Endodermal cell (in vitro differentiated cells): ENCODE data around the gene SLC6A8. TPM values are rescaled to one million over a fixed set of nuclear protein-coding genes. Genes with fewer than 3 reads are reported as not detected.

Source experiments
- DNase-seq: peaks from one replicate; pipeline ENCODE4 v3.0.0-alpha.2; 2017
- H3K27ac ChIP-seq: 2 replicates; pipeline ENCODE4 v1.5.1; 2013; ENCODE audit warnings: mild to moderate bottlenecking, low read depth, low read length, moderate library complexity
- H3K27me3 ChIP-seq: 2 replicates; pipeline ENCODE4 v1.6.1; 2013; ENCODE audit warnings: mild to moderate bottlenecking, low read length, moderate library complexity; ENCODE audit not compliant: insufficient read depth, control insufficient read depth, poor library complexity, severe bottlenecking
- H3K36me3 ChIP-seq: 2 replicates; pipeline ENCODE4 v1.7.0; 2013; ENCODE audit warnings: mild to moderate bottlenecking, low read length, moderate library complexity; ENCODE audit not compliant: control insufficient read depth, insufficient read depth
- H3K4me1 ChIP-seq: one replicate; pipeline ENCODE4 v1.7.0; 2013; ENCODE audit warnings: low read length; ENCODE audit not compliant: control insufficient read depth, insufficient read depth
- H3K4me3 ChIP-seq: 2 replicates; pipeline ENCODE4 v1.5.1; 2013; ENCODE audit warnings: mild to moderate bottlenecking, low read length, moderate library complexity
- H3K9ac ChIP-seq: 2 replicates; pipeline ENCODE4 v1.6.1; 2013; ENCODE audit warnings: mild to moderate bottlenecking, low read length, moderate library complexity; ENCODE audit not compliant: poor library complexity, severe bottlenecking; ENCODE audit errors: extremely low read depth
- H3K9me3 ChIP-seq: 2 replicates; pipeline ENCODE4 v1.6.1; 2013; ENCODE audit warnings: mild to moderate bottlenecking, low read length, moderate library complexity; ENCODE audit not compliant: control insufficient read depth
- H3K27ac Mint-ChIP-seq: 2 replicates; pipeline ENCODE4 v1.8.0; 2020; ENCODE audit warnings: mixed read lengths
- H3K27me3 Mint-ChIP-seq: 2 replicates; pipeline ENCODE4 v1.8.0; 2021; ENCODE audit warnings: mild to moderate bottlenecking, mixed read lengths; ENCODE audit not compliant: insufficient read depth
- H3K36me3 Mint-ChIP-seq: 2 replicates; pipeline ENCODE4 v1.8.0; 2020; ENCODE audit warnings: low read depth, mixed read lengths
- H3K4me1 Mint-ChIP-seq: 2 replicates; pipeline ENCODE4 v1.8.0; 2020; ENCODE audit warnings: mixed read lengths
- H3K4me3 Mint-ChIP-seq: 2 replicates; pipeline ENCODE4 v1.8.0; 2020; ENCODE audit warnings: mild to moderate bottlenecking, moderate library complexity, mixed read lengths
- H3K9me3 Mint-ChIP-seq: 2 replicates; pipeline ENCODE4 v1.8.0; 2020; ENCODE audit warnings: mild to moderate bottlenecking, mixed read lengths
- WGBS, 2 experiments: methylation state at CpG; one replicate each; pipeline versions ENCODE4 v1.1.5 to v1.1.7; 2013; ENCODE audit warnings: missing lambda C conversion rate in 2 of 2, mixed read lengths in 1 of 2; ENCODE audit not compliant: insufficient coverage in 1 of 2, insufficient read length in 1 of 2; 5-methylcytosine and 5-hydroxymethylcytosine counted together
- total RNA-seq, 2 donors: library from RNA; stranded (reverse); fragmentation: NEBNext Ultra II Directional in 1 of 2; extraction: Animal tissue kit (Norgen Biotek cat#: 25700) in 1 of 2; gene quantifications; 2 replicates in 1 of 2; 3 replicates in 1 of 2; pipeline ENCODE4 v1.2.1, GENCODE V29; 2021
- TF ChIP-seq, protein P1 (sequence below): fragments of 200-600 bp; sonication (generic); conservative IDR thresholded peaks from 2 replicates; pipeline ENCODE4 v1.5.0; 2021; ENCODE audit warnings: antibody characterized with exemption, mild to moderate bottlenecking

Gene SLC6A8
- total RNA-seq, 2 donors from 2014 or later: 57.6 to 121 TPM

DNA sequence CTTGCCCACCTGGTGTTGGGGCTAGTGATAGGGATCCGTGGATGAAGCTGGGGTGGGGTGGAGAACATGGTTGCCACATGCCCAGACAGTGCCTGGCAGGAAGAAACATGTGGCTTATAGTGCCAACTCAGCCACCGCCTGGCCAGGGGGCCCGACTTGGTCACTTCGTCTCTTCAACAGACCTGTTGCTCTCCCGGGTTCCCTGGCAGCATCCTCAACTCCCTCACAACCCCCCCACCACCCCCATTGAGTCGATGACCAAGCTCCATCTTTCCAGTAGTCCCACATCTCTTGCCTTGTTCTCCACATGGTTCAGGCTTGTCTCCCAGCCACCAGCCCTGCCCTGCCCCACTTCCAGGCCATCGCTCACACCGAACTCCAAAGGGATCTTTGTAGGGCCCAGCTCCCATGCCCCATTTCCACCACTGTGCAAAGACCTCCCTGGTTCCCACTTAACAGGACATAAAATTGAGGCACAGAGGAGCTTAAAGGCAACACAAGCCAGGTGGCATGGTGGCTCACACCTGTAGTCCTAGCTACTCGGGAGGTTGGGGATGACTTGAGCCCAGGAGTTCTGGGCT lies 21.9 kb upstream of the SLC6A8 start:
- Histone ChIP-seq H3K4me1 (no peaks in the 10 kb centered on the region), H3K27ac (no peak overlapping the region), H3K9ac (no peak overlapping the region), H3K36me3 (no peaks in the 10 kb centered on the region), H3K9me3 (no peaks in the 10 kb centered on the region), H3K27me3 (peaks cover 18% of the 10 kb centered on the region), H3K4me3 (no peak overlapping the region)
- WGBS, 2 experiments: 83 to 100% methylated on average over 1 to 9 of the region's 9 CpGs
- peaks cover 67% of the 10 kb centered on the region for H3K9me3 Mint-ChIP-seq
- no peak overlapping the region for H3K27ac Mint-ChIP-seq
- DNase-seq: peak; percentile 22
- no peak overlapping the region for H3K4me3 Mint-ChIP-seq
- TF ChIP-seq, protein P1, sequence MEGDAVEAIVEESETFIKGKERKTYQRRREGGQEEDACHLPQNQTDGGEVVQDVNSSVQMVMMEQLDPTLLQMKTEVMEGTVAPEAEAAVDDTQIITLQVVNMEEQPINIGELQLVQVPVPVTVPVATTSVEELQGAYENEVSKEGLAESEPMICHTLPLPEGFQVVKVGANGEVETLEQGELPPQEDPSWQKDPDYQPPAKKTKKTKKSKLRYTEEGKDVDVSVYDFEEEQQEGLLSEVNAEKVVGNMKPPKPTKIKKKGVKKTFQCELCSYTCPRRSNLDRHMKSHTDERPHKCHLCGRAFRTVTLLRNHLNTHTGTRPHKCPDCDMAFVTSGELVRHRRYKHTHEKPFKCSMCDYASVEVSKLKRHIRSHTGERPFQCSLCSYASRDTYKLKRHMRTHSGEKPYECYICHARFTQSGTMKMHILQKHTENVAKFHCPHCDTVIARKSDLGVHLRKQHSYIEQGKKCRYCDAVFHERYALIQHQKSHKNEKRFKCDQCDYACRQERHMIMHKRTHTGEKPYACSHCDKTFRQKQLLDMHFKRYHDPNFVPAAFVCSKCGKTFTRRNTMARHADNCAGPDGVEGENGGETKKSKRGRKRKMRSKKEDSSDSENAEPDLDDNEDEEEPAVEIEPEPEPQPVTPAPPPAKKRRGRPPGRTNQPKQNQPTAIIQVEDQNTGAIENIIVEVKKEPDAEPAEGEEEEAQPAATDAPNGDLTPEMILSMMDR: no peak
- H3K27me3 Mint-ChIP-seq: peaks cover 54% of the 10 kb centered on the region
- H3K4me1 Mint-ChIP-seq: no peaks in the 10 kb centered on the region
- no peaks in the 10 kb centered on the region for H3K36me3 Mint-ChIP-seq

DNA sequence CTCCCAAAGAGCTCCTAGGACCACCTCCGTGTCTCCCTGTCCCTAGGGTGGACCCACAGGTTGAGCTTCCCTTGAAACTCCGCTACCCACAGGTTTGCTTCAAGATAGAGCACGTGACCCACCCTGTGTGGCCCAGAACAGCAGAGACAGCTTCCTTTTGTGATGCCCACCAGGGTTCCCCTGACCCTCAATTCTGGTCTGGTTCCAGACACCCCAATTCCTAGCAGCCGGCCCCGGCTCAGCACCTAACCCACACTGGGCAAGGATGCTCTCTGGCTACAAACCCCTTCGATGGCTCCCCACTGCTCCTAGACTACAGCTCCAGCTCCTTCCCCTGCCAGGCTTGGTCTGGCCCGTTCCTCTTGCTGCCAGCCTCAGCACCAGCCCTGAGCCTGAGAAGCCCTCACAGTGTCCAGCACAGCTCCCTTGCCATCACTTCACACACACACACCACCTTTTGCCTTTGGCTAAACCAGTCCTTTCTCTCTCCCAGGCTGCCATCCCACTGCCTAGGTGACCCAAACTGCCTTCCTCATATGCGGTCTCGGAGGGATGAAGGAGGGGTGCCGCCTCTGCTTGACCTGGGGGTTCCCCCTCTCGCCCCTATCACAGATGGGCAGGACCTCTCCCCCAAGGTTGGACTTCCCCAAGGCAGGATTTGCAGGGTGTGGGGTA lies 20.3 kb upstream of the SLC6A8 start:
- H3K4me3 ChIP-seq: no peak overlapping the region
- TF ChIP-seq, protein P1: no peak
- H3K4me1 ChIP-seq: no peaks in the 10 kb centered on the region
- H3K36me3 Mint-ChIP-seq: no peaks in the 10 kb centered on the region
- H3K9me3 ChIP-seq: no peaks in the 10 kb centered on the region
- H3K27ac Mint-ChIP-seq: no peak overlapping the region
- H3K36me3 ChIP-seq: no peaks in the 10 kb centered on the region
- H3K27me3 Mint-ChIP-seq: peaks cover 42% of the 10 kb centered on the region
- no peak overlapping the region for H3K27ac ChIP-seq
- WGBS, 2 experiments: 90% methylated on average over 2 to 11 of the region's 11 CpGs
- H3K4me1 Mint-ChIP-seq: no peaks in the 10 kb centered on the region
- no peak overlapping the region for H3K9ac ChIP-seq
- peaks cover 4% of the 10 kb centered on the region for H3K27me3 ChIP-seq
- peak overlapping the region; percentile 28 for H3K4me3 Mint-ChIP-seq
- peaks cover 65% of the 10 kb centered on the region for H3K9me3 Mint-ChIP-seq
- peak; percentile 25 for DNase-seq

DNA sequence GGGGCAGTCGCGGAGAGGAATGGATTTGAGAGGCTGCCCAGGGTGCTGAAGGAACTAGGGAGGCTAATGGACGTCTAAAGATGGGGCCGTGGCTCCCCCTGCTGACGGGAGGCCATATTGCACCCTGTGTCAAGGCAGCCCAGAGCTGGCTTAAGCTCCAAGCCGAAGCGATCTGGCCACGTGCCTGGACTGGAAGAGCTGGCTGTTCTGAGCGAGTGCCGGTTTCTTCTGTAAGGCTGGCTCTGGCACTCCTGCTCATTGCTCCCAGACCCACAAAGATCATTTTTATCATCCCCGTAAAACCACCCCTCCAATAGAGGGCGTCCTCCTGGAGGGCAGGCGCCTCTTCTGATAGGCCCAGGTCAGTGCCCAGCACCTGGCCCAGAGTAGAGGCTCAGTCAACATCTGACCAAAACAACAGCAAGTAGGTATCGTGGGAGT lies 19.8 kb upstream of the SLC6A8 start:
- 0 to 36% methylated on average over 3 to 14 of the region's 14 CpGs for WGBS, 2 experiments
- no peak overlapping the region for H3K9ac ChIP-seq
- Mint-ChIP-seq H3K27me3 (peaks cover 43% of the 10 kb centered on the region), H3K36me3 (no peaks in the 10 kb centered on the region), H3K9me3 (peaks cover 68% of the 10 kb centered on the region), H3K27ac (no peak overlapping the region), H3K4me3 (peak overlapping the region; percentile 28), H3K4me1 (no peaks in the 10 kb centered on the region)
- DNase-seq: peak; percentile 93
- H3K9me3 ChIP-seq: no peaks in the 10 kb centered on the region
- H3K4me1 ChIP-seq: no peaks in the 10 kb centered on the region
- no peaks in the 10 kb centered on the region for H3K36me3 ChIP-seq
- H3K27ac ChIP-seq: no peak overlapping the region
- H3K27me3 ChIP-seq: peaks cover 4% of the 10 kb centered on the region
- H3K4me3 ChIP-seq: no peak overlapping the region
- TF ChIP-seq, protein P1: peak; percentile 80
